ENCODE data around the gene OSTC. TPM values are rescaled to one million over a fixed set of nuclear protein-coding genes. Genes with fewer than 3 reads are reported as not detected.

The OSTC gene
- total and polyA plus RNA-seq, 9 of the 15 experiments (the other 6 are each of a cell fraction or from before 2014, with no cell fraction given), result 112 to 966 (median 235) TPM

DNA sequence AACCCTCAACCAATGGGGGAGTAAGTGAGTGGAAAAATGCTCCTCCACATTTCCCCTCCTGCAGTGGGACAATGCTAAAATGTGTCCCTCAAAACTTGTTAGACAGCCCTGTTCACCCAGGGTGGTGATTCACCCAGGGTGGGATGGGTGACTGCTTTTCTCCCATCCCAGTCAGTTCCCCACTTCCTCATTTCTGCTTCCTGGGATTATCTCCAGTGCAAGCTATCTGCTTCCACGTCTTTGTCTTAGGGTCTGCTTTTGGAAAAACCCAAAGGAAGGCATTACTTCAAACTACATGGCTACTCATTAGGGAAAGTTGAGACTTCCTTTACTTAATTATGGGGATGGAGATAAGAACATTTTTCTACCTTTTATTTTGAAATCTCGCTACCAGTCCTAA, 67.0 kb downstream of the OSTC start:
- ChIA-PET POLR2A (no interaction called here), CTCF (ENCODE audit: low intra/inter-chr PET ratio) (no interaction called here)
- no peak overlapping the region for H3K9ac ChIP-seq (ENCODE audit: insufficient read depth in 1 of 2, low read depth in 2 of 2, low read length in 2 of 2)
- no peak overlapping the region for H3K4me2 ChIP-seq (ENCODE audit: insufficient read depth, low read length)
- no peak overlapping the region for H3K4me3 ChIP-seq
- TF ChIP-seq SPI1 (IDR thresholded peaks at IDR 0.05; ENCODE audit: borderline replicate concordance, low read depth, low read length), result peak; percentile 90
- TF ChIP-seq RBM14 (IDR thresholded peaks at IDR 0.05; ENCODE audit: borderline replicate concordance, insufficient read depth, low read depth, low read length), result no peak
- no peak for TF ChIP-seq ZNF121 (CRISPR knock-in tag; conservative IDR thresholded peaks at IDR 0.05)
- TF ChIP-seq, protein P1, sequence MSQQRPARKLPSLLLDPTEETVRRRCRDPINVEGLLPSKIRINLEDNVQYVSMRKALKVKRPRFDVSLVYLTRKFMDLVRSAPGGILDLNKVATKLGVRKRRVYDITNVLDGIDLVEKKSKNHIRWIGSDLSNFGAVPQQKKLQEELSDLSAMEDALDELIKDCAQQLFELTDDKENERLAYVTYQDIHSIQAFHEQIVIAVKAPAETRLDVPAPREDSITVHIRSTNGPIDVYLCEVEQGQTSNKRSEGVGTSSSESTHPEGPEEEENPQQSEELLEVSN (IDR thresholded peaks at IDR 0.05; ENCODE audit: borderline replicate concordance in 1 of 2, extremely low read depth in 1 of 2, insufficient read depth in 1 of 2, insufficient read length in 1 of 2, low read depth in 1 of 2, low read length in 1 of 2, poor library complexity in 1 of 2, severe bottlenecking in 1 of 2), result no peak
- no peak for TF ChIP-seq ZNF212 (CRISPR knock-in tag; IDR thresholded peaks at IDR 0.05)
- no peaks in the 10 kb centered on the region; a peak in 1 of 5 replicates for H3K4me1 ChIP-seq (replicated peaks in 1 of 2; ENCODE audit: control insufficient read depth in 2 of 2, insufficient read depth in 2 of 2, low read length in 2 of 2)
- intact Hi-C loops (cut with micrococcal nuclease), result no loop called here
- H3K36me3 ChIP-seq (ENCODE audit: control insufficient read depth, insufficient read depth, low read length), result no peaks in the 10 kb centered on the region
- no peaks in the 10 kb centered on the region for H4K20me1 ChIP-seq (replicated peaks; ENCODE audit: control insufficient read depth, insufficient read depth, low read length)
- H3K79me2 ChIP-seq (ENCODE audit: control insufficient read depth, insufficient read depth, low read length), result no peaks in the 10 kb centered on the region
- in situ Hi-C loops (cut with MboI), result no loop called here
- H3K9me3 ChIP-seq (replicated peaks; ENCODE audit: control insufficient read depth, insufficient read depth, low read depth, low read length), result no peaks in the 10 kb centered on the region
- no TSS peak for BruUV-seq (replicated peaks)
- DNase-seq (ENCODE audit: extremely low read depth in 1 of 4, low spot score in 3 of 4), result no peak
- no peak for FAIRE-seq
- H3K27ac ChIP-seq (ENCODE audit: extremely low read depth, low read depth, low read length), result no peak overlapping the region
- no peaks in the 10 kb centered on the region for H3K9me1 ChIP-seq (ENCODE audit: control insufficient read depth, insufficient read depth, low read length)
- ATAC-seq, result no peak
- WGBS (ENCODE audit: insufficient coverage, low coverage, missing lambda C conversion rate), result 2% methylated on average over 2 of the region's 2 CpGs
- H2AFZ ChIP-seq (ENCODE audit: low read depth, low read length), result no peak overlapping the region
- peaks cover 7 to 8% of the 10 kb centered on the region in 2 experiments; a peak in 3 of 5 replicates for H3K27me3 ChIP-seq (ENCODE audit: control insufficient read depth in 2 of 2, insufficient read depth in 2 of 2, low read length in 2 of 2)
